Stimulated activated CD4-positive, alpha-beta T cell treated with anti-CD3 and anti-CD28 coated beads, Interleukin-1b, Interleukin-23, amount 100 ng/mL, for 48 hours (primary cell): ENCODE measurements around the gene RCL1.
"Not testable (repeated sequence)": the region's sequence is repeated elsewhere in the genome, so short reads cannot be mapped to it uniquely, and the experiment has no call there.

Source experiments
- DNase-seq: peaks from one replicate; pipeline ENCODE4 v3.0.0-alpha.2; 2020

The RCL1 gene

DNA sequence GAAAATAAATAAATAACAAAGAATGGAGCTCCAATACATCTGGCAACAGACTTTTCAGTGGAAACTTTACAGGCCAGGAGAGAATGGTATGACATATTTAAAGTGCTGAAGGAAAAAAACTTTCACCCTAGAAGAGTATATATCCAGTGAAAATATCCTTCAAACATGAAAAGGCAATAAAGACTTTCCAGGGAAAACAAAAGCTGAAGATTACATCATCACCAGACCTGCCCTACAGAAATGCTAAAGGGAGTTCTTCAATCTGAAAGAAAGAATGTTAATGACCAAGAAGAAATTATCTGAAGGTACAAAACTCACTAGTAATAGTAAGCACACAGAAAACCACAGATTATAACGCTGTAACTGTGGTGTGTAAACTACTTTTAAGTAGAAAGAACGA, 8.3 kb upstream of the RCL1 start:
- DNase-seq, result no peak

DNA sequence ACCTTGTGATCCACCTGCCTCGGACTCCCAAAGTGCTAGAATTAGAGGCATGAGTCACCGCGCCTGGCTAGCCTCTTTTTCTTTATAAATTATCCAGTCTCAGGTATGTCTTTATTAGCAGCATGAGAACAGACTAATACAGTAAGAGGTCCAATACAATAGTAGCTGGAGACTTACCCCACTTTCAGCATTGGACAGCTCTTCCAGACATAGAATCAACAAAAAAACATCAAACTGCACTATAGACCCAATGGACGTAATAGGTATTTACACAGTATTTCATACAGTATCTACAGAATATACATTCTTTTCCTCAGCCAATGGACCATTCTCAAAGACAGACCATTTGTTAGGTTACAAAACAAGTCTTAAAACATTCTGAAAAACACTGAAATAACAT, 6.1 kb upstream of the RCL1 start:
- no peak for DNase-seq

DNA sequence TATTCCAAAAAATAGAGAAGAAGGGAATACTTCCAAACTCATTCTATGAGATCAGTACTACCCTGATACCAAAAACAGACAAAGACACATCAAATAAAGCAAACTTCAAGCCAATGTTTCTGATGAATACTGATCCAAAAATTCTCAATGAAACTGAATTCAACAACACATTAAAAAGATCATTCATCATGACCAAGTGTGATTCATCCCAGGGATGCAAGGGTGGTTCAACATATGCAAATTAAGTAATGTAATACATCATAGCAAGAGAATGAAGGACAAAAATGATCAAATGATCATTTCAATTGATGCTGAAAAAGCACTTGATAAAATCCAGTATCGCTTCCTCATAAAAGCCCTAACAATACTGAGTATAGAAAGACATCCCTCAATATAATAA, 4.9 kb upstream of the RCL1 start:
- DNase-seq, result no peak

DNA sequence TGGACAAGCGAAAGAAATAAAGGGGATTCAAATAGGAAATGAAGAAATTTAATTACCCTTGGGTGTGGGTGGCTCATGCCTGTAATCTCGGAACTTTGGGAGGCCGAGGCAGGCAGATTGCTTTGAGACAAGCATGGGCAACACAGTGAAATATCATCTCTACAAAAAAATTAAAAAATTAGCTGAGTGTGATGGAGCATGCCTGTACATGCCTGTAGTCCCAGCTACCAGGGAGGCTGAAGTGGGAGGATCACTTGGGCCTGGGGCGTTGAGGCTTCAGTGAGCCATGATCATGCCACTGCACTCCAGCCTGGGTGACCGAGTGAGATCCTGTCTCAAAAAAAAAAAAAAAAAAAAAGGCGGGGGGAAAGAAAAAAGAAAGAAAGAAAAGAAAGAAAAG, 4.0 kb upstream of the RCL1 start:
- DNase-seq, result no peak

DNA sequence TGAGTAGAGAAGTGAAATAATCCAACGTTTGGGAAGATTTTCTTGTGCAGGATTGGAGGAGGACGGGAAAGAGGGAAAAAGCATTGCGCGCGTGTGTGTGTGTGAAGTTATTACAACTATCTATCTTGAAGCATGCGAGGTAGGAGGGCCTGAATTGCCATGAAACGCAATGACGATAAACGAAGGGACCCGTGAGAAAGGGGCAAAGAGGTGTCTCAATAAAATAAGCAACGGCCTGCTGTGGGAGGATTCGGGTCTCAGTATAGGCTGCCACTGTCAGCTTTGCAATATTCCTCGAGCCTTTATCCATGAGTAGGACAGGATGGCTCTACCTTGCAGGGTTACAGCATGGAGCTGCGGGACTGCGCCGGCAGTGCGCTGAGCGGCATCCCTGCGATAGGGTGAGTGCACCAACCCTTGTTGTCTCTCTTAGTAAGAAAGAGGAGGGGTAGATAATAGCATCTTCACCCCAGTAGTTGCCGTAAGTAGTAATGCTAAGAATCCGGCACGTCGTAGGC, 631 bp upstream of the RCL1 start:
- no peak for DNase-seq

DNA sequence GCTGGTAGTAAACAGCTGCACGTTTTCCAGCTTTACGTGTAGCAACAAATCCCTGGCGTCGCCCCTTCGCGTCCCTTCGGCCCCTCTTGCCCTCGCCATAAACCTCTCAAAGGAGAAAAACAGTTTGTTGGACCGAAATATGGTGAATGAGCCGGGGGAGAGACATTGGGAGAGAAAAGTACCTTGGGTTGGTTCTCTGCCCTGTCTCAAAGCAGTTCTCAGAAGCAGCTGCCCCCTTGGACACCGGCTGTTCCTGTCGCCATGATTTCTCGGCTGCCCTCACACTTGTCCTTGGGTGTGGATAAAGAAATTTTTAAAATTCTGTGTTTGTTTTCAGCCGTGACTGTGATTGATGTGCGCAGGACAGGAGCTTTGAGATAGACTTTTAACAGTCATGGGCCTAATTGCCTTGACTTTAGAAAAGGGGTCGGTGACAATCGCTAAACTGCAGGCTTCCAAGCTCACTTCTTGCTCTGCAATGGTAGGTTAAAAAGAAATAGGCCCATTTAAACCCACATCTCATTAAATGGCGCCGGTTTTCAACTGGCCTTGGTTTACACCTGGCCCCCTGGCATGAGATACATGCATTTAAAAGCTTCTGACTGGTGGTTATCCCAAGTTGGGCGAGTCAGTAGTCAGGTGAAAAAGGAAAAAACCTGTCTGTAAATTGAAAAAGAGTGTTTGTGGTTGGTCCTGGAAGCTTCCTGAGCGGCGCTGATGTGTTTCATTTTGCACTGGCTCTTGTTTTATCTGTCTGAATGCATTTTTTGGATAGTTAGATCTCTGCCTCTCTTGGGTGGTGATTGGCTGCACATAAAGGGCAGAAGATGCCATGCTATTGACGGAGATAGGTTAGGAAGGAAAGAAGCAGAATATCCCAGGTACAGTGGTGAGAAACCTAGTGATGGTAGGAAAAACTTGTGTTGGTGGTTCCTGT, 983 bp downstream of the RCL1 start:
- DNase-seq, result no peak

DNA sequence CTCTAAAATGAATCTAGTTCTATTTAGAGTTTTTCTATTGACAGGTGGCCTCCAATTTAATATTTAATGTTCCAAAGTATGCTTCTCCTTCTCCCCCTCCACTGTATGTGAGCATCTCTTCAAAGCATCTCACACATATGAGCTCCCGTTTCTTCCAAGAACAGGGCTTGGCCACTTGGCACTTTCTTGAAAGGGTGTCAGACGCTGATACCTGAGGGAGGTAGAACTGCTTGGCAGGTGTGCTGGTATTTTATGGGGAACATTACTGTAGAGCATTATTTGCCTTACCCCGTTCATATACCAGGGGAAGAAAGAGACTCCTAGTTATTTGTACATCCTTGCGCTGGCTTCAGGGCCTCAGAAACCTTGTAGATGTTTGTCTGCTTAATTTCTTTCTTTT, 1.9 kb downstream of the RCL1 start:
- DNase-seq, result no peak

DNA sequence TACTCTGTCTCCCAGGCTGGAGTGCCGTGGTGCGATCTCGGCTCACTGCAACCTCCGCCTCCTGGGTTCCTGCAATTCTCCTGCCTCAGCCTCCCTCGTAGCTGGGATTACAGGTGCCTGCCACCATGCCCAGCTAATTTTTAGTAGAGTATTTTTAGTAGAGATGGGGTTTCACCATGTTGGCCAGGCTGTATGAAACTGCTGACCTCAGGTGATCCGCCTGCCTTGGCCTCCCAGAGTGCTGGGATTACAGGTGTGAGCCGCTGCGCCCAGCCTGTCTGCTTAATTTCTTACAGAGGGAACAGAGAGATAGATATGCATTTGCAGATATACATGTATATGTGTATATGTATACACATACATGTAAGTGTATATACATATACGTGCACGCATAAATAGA, 2.4 kb downstream of the RCL1 start:
- not testable (repeated sequence) for DNase-seq

DNA sequence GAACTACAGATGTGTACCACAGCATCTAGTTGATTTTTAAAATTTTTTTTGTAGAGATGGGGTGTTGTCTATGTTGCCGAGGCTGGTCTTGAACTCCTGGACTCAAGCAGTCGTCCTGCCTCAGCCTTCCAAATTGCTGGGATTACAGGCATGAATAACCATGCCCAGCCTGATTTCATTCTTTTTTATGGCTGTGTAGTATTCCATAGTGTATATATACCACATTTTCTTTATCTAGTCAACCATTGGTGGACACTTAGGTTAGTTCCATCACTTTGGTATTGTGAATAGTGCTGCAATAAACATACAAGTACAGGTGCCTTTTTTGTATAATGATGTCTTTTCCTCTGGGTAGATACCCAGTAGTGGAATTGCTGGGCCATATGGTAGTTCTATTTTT, 3.8 kb downstream of the RCL1 start:
- DNase-seq, result no peak

DNA sequence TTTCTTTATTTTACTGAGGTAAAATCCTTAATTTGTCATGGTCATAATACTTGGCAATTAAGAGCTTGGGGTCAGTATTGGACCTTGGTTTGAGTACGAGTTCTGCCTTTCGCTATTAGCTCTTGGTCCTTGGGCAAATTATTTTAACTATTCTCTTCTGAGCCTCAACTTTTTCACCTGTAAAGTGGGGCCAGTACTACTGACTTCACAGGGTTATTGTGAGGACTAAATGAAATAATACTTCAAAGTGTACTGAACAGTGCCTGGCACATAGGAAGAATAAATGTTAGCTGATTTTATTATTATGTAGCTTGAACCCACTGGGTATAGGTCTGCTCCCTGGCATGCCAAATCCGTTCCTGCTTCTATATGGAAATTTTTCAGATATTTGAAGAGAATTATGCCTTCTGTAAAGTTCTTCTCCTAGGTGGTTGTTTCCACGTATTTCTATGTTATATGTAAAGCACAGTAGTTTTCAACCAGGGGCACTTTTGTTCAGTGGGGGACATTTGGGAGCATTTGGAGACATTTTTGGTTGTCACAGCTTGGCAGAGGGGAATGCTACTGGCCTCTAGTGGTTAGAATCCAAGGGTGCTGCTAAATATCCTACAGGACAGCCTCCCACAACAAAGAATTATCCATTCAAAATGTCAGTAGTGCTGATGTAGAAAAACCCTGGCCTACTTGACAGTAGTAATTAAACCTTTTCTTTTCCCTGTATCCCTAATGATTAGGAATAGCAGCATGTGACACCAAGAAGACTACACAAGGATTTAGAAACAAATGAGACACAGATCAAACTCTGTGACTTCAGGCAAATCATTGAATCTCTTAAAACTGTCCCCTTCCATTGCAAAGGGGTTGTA, 4.5 kb downstream of the RCL1 start:
- no peak for DNase-seq

DNA sequence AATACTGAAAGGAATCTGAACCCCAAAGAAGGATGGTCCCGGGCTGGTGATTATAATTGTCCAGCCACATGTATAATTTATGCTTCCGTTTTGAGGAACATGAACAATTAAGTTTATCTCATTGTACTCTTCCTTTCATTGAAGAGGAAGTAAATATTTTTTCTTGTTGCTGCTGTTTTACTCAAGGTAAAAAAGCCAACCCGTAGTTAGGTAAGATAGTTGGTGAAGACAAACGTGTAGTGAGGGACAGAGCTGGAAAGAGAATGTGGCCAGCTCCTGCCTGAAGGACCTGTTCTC, 5.1 kb downstream of the RCL1 start:
- DNase-seq, result no peak

DNA sequence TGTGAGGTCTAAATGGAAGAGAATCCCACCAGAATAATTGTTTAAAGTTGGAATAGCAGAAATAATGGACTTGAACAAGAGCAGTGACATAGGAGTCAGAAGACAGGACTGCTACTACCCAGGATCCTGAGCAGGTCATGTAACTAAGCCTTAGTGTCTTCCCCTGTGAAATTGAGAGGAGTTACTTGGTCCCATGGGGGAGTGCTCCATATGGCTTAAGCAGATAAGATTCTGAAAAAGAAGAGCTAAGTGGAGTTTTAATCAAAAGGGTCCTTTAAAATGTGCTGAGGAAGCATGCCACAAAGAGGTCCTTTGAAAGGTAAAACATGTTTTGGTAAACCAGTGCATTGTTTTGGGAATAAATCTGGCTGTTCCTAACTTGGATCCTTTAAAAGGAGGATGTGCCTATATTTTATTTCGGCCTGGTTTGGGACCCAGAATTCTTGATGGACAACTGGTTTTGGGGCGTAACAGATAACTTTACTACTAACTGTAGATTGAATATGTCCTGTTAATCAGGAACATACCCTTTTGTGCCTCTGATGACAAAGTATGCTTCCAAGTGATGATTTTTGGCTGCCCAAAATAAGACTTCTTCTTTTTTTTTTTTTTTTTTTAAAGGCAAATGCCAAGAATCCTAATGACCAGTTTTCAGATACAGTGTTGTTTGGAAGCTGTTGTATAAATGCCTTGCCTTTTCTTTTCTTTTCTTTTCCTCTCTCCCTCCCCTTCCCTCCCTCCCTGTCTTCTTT, 5.7 kb downstream of the RCL1 start:
- no peak for DNase-seq

DNA sequence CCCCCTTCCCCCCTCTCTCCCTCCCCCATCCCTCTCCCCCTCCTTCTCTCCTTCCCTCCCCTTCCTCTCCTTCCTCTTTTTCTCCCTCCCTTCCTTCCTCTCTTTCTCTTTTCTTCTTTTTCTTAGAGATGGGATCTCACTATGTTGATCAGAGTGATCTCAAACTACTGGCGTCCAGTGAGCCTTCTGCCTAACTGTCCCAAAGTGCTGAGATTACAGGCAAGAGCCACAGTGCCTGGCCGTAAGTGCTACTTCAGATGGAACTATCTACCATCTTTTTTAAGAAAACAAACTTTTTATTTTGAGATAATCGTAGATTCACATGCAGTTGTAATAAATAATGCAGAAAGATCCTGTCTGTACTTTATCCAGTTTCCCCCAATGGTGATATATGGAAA, 6.3 kb downstream of the RCL1 start:
- DNase-seq, result no peak

DNA sequence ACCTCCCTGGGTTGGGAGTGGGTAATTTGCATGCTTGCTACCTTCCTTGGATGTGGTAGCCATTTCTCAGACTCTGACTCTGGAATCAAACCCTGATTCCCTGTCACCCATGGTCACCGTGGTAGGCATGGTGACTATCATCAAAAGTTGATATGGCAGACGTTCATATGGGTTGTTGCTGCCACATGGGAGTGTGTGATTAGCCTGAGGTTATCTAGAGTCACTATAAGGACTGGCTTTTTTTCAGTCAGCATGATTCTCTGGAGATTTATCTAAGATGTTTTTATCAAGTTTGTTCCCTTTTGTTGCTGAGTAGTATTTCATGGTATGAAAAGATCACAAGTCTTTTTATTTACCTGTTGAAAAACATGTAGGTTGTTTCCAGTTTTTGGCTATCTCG, 7.0 kb downstream of the RCL1 start:
- DNase-seq, result no peak

DNA sequence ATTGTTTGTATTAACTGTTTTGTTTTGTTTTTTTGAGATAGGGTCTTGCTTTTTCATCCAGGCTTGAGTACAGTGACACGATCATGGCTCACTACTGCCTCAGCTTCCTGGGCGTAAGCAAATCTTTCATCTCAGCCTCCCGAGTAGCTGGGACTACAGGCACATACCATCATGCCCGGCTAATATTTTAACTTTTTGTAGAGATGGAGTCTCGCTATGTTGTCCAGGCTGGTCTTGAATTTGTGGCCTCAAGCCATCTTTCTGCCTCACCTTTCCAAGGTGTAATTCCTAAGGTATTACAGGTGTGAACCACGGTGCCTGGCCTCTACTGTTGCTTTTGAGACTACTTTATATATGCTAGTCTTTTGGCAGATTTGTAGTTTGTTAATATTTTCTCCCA, 8.4 kb downstream of the RCL1 start:
- DNase-seq, result no peak

DNA sequence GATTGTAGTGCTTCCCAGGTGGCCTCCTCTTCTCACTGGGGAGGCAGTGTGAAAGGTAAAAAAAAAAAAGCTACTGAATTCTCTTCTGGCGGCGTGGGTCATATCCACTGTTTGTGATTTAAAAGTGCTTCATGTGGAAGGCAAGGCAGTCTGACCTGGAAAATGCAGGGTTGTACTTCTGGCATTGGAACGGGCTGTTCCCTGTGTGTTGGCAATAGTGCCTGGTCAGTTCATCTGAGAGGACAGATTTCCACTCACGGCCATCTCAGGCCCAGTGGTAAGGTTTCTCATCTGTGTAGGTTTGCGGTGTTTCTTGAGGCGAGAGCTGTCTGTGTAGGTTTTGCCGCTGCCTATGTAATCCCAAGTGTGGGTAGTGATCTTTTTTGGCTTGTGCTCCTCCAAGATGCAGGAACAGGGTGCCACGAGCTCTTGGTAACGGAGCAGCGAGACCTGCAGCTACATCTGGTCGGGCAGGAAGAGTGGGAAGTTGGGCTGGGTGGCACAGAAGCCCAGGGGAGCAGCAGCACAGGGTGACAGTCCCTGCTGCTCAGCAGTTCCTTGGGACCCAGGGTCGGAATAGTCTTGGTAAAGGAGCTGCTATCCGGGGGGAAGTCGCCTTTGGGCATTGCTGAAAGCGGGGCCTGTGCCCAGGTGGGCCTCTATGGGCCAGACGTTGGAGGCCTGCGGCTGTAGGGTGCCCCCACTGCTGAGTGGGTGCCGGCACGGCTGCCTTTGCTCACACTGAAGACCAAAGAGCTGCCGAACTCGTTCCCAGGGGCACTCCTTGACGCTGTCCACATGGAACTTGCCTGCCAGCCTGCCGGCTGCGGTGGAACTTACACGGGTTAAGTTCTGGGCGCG, 11.2 kb downstream of the RCL1 start:
- no peak for DNase-seq

DNA sequence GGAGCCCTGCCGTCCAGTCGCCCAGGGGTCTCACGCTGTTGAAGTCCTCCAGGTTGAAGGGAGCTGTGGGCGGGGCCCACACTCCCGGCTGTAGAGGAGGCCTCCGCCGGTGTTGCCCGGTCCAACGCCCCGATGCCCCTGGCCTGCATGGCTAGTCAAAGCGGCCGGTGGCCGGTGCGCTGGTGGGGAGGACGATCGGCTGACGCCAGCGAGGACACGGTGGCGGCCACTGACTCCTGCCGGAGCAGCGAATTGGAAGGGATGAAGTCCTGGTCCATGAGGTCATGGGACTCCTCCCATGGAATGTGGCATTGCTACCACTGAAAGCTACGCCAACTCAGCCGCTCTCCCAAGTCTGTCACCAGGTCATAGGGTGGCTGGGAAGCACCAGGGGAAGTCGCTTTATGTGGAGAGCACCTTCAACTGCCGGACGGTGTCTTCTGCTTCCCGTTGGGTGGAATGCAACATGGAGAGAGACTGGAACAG, 11.8 kb downstream of the RCL1 start:
- no peak for DNase-seq

DNA sequence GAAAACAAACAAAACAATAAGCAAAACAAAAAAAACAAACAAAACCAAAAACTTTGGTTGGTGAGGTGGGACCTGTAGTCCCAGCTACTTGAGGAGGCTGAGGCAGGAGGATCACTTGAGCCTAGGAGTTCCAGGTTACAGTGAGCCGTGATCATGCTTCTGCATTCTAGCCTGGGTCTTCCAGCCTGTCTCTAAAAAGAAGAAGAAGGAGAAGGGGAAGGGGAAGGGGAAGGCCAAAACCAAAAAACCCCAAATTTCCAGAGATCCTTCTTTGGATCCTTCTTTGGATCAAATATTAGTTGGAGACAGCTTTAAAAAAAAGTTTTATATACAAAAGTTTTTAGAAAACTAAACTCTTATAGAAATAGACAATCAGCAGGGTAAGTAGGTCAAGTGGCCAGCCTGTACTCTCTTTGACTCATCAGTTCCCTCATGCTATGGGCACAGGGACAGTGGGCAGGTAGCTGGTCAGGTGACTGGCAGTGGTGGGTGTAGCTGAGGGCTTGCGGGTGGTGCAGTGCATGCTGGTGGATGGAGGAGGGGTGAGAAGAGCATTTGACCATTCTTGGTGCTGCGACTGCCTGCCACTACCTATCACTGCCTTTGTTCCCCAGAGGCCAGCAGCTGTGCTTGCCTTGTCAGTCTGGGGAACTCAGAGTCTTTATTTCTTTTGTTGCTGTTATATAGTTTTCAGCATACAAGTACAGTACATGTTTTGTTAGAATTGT, 12.6 kb downstream of the RCL1 start:
- DNase-seq, result no peak

DNA sequence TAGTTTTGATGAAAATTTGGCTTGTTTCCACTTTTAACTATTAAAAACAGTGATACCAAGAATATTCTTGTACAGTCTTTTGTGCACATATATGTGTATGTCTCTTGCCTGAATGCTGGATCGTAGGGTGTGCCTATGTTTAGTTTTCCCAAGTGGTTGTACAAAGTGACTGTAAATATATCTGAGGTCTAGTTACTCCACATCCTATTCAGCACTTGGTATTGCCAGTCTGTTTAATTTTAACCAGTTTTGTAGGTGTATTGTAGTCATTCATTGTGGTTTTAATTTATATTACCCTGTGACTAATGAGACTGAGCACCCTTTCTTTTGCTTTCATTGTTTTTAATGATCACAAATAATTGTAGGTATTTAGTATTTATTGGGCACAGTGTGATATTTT, 17.8 kb downstream of the RCL1 start:
- no peak for DNase-seq

DNA sequence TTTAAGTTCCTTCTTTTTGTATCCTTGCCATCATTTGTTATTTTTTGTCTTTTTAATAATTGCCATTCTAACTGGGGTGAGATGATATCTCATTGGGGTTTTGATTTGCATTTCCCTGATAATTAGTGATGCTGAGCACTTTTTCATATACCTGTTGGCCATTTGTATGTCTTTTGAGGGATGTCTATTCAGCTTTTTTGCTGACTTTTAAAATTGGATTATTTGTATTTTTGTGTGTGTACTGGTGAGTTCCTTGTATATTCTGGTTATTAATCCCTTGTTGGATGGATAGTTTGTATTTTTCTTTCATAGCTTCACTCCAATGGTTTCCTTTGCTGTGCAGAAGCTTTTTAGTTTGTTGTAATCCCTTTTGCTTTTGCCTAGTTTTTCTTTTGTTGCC, 19.1 kb downstream of the RCL1 start:
- DNase-seq, result no peak

DNA sequence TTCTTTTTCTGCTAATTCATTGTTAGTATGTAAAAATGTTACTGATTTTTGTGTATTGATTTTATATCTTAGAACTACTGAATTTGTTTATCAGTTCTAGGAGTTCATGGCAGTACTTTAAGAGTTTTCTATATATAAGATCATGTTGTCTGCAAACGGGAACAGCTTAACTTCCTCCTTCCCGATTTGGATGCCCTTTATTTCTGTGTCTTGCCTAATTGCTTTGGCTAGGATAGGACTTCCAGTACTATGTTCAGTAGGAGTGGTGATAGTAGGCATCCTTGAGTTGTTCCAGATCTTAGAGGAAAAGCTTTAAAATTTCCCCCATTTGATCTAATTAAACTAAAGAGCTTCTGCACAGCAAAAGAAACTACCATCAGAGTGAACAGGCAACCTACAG, 20.1 kb downstream of the RCL1 start:
- DNase-seq, result no peak

DNA sequence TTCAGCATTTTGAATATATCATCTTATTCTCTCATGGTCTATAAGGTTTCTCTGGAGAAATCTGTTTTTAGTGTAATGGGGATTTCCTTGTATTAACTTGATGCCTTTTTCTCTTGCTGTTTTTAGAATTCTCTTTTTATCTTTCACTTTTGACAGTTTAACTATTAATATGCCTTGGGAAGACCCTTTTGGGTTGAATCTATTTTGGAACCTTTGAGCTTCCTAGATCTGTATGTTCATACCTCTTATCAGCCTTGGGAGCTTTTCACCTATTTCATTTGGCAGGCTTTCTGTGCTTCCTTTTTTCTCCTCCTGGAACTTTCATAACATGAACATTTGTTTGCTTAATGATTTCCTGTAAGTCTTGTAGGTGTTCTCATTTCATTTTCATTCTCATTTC, 22.2 kb downstream of the RCL1 start:
- no peak for DNase-seq
